ENCODE measurements around the gene CD247. TPM values are rescaled to one million over a fixed set of nuclear protein-coding genes. Genes with fewer than 3 reads are reported as not detected.

Gene CD247
- total RNA-seq, 1 donor from 2014 or later = not detected

GRCh38 chr1:167517535-167518330 lies 596 bp downstream of the CD247 start:
- TF ChIP-seq, protein P1, sequence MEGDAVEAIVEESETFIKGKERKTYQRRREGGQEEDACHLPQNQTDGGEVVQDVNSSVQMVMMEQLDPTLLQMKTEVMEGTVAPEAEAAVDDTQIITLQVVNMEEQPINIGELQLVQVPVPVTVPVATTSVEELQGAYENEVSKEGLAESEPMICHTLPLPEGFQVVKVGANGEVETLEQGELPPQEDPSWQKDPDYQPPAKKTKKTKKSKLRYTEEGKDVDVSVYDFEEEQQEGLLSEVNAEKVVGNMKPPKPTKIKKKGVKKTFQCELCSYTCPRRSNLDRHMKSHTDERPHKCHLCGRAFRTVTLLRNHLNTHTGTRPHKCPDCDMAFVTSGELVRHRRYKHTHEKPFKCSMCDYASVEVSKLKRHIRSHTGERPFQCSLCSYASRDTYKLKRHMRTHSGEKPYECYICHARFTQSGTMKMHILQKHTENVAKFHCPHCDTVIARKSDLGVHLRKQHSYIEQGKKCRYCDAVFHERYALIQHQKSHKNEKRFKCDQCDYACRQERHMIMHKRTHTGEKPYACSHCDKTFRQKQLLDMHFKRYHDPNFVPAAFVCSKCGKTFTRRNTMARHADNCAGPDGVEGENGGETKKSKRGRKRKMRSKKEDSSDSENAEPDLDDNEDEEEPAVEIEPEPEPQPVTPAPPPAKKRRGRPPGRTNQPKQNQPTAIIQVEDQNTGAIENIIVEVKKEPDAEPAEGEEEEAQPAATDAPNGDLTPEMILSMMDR (IDR thresholded peaks at IDR 0.05; ENCODE audit: insufficient read depth, low read length, poor library complexity, severe bottlenecking) = no peak
- DNase-seq (ENCODE audit: low read depth) = no peak
- Histone ChIP-seq H3K27me3 (ENCODE audit: control insufficient read depth, insufficient read depth, low read length) (peaks cover under 1% of the 10 kb centered on the region), H3K36me3 (ENCODE audit: control insufficient read depth, insufficient read depth, low read length) (no peaks in the 10 kb centered on the region), H3K4me3 (ENCODE audit: low read depth, low read length) (no peak overlapping the region)

DNA sequence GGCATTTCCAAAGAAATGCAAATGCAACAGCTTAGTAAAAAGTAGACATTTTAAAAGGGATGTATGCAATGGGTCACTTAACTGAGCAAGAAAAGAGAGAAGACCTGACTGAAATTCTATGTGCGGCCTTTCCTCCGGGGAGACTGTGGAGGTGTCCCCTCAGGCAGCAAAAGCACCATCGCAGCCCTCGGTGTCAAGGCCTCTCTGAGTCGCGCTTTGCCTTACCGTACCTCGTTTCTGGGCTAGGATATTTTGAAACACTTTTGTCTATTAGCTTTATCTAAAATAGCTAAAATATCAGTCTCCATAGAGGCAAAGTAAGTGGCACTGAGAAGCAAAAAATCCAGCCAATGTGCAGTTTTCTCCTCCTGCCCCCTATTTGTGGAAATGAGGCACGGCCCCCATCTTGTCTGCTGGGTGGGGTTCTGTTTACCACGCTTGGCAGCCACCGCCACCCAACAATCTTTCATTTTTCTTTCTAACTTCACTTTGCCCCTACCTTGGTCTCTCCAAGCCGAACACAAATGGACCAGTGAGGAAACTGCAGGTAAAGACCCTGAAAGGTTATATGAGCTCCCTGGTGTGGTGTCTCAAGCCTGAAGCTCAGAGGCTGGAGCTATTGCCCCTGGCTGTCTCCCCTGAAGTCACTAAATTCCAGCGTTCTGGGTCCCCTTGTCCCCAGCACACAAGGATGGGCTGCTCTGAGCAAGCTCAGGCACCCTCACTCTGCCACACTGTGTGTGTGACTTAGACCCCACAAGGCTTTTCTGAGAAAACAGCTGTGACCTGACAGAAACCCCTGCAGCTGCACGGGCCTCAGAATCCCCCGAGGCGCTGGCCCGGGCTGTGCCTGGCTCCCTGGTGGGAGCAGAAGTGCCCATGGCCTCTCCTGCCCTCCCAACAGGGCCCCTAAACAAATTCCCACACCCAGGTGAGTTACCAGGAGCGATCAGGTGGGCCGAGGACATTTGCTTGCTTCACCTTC lies 1.6 kb downstream of the CD247 start:
- TF ChIP-seq, protein P1 (IDR thresholded peaks at IDR 0.05; ENCODE audit: insufficient read depth, low read length, poor library complexity, severe bottlenecking) = no peak
- DNase-seq (ENCODE audit: low read depth) = no peak
- Histone ChIP-seq H3K36me3 (ENCODE audit: control insufficient read depth, insufficient read depth, low read length) (no peaks in the 10 kb centered on the region), H3K4me3 (ENCODE audit: low read depth, low read length) (no peak overlapping the region), H3K27me3 (ENCODE audit: control insufficient read depth, insufficient read depth, low read length) (peaks cover 4% of the 10 kb centered on the region)

GRCh38 chr1:167515893-167516321 lies 2.4 kb downstream of the CD247 start:
- no peak for DNase-seq (ENCODE audit: low read depth)
- TF ChIP-seq, protein P1 (IDR thresholded peaks at IDR 0.05; ENCODE audit: insufficient read depth, low read length, poor library complexity, severe bottlenecking) = no peak
- no peaks in the 10 kb centered on the region for H3K36me3 ChIP-seq (ENCODE audit: control insufficient read depth, insufficient read depth, low read length)
- H3K4me3 ChIP-seq (ENCODE audit: low read depth, low read length) = no peak overlapping the region
- peaks cover 4% of the 10 kb centered on the region for H3K27me3 ChIP-seq (ENCODE audit: control insufficient read depth, insufficient read depth, low read length)

- Histone ChIP-seq H3K27me3 (ENCODE audit: control insufficient read depth, insufficient read depth, low read length) (peaks cover 4% of the 10 kb centered on the region), H3K4me3 (ENCODE audit: low read depth, low read length) (no peak overlapping the region), H3K36me3 (ENCODE audit: control insufficient read depth, insufficient read depth, low read length) (no peaks in the 10 kb centered on the region)
- DNase-seq (ENCODE audit: low read depth) = no peak
- TF ChIP-seq, protein P1 (IDR thresholded peaks at IDR 0.05; ENCODE audit: insufficient read depth, low read length, poor library complexity, severe bottlenecking) = no peak
Observed at GRCh38 chr1:167515461-167515860, 2.9 kb downstream of the CD247 start.

- DNase-seq (ENCODE audit: low read depth) = no peak
- Histone ChIP-seq H3K27me3 (ENCODE audit: control insufficient read depth, insufficient read depth, low read length) (peaks cover 7% of the 10 kb centered on the region), H3K36me3 (ENCODE audit: control insufficient read depth, insufficient read depth, low read length) (no peaks in the 10 kb centered on the region), H3K4me3 (ENCODE audit: low read depth, low read length) (no peak overlapping the region)
- TF ChIP-seq, protein P1 (IDR thresholded peaks at IDR 0.05; ENCODE audit: insufficient read depth, low read length, poor library complexity, severe bottlenecking) = no peak
Observed at GRCh38 chr1:167514288-167514687, 4.0 kb downstream of the CD247 start.

Data from kidney epithelial cell (primary cell).